Gastroesophageal sphincter (tissue), 4 donors: ENCODE data around the gene SPATA6L. TPM values are rescaled to one million over a fixed set of nuclear protein-coding genes. Genes with fewer than 3 reads are reported as not detected.

ENCODE experiments used
- ATAC-seq: fragments of 150-250 bp; one replicate; pipeline ENCODE4 v1.9.1; 2016; ENCODE audit warnings: mild to moderate bottlenecking, moderate library complexity
- H3K27ac ChIP-seq, 4 donors: fragments of 200-600 bp; sonication (generic) in 3 of 4; 1 replicate in 3 of 4; 2 replicates in 1 of 4; pipeline ENCODE4 v1.5.1; 2016 to 2019
- H3K27me3 ChIP-seq: fragments of 200-600 bp; sonication (generic); one replicate; pipeline ENCODE4 v1.5.1; 2019
- H3K36me3 ChIP-seq, 2 donors: fragments of 200-600 bp; sonication (generic); one replicate each; pipeline ENCODE4 v1.5.1; 2019; ENCODE audit warnings: control low read depth in 1 of 2
- H3K4me1 ChIP-seq, 3 donors: fragments of 200-600 bp; sonication (generic); 1 replicate in 2 of 3; 2 replicates in 1 of 3; pipeline ENCODE4 v1.5.1; 2016 to 2019; ENCODE audit warnings: control low read depth in 2 of 3
- H3K4me3 ChIP-seq, 2 donors: fragments of 200-600 bp; sonication (generic); one replicate each; pipeline ENCODE4 v1.5.1; 2019; ENCODE audit warnings: mild to moderate bottlenecking in 1 of 2, moderate library complexity in 1 of 2
- H3K9me3 ChIP-seq, 3 donors: fragments of 200-600 bp; sonication (generic); one replicate each; pipeline ENCODE4 v1.5.1; 2017 to 2019; ENCODE audit warnings: control low read depth in 2 of 3
- CTCF ChIP-seq, 4 experiments: fragments of 200-600 bp in 2 of 4; fragments of 450-650 bp in 2 of 4; sonication (generic) in 1 of 4; IDR thresholded peaks; one replicate each; pipeline ENCODE4 v1.5.1; 2017 to 2019; ENCODE audit warnings: antibody characterized with exemption in 4 of 4, mild to moderate bottlenecking in 2 of 4, moderate library complexity in 2 of 4
- EP300 ChIP-seq: sonication (generic); formaldehyde crosslinking; IDR thresholded peaks from one replicate; pipeline ENCODE4 v1.6.1; 2017; ENCODE audit warnings: antibody characterized with exemption, mild to moderate bottlenecking
- POLR2A ChIP-seq, 2 donors: fragments of 450-650 bp; IDR thresholded peaks; one replicate each; pipeline ENCODE4 v1.6.1; 2017; ENCODE audit warnings: antibody characterized with exemption in 2 of 2, mild to moderate bottlenecking in 2 of 2, moderate library complexity in 1 of 2
- POLR2AphosphoS5 ChIP-seq: sonication (generic); formaldehyde crosslinking; IDR thresholded peaks from one replicate; pipeline ENCODE4 v1.6.1; 2017; ENCODE audit warnings: antibody characterized with exemption
- WGBS, 2 donors: methylation state at CpG; one replicate each; pipeline ENCODE4 v1.1.5; 2018; ENCODE audit warnings: low coverage in 1 of 2; 5-methylcytosine and 5-hydroxymethylcytosine counted together
- total RNA-seq, 4 donors: library from RNA; depleted of rRNA; stranded (reverse); fragments of >200 nt; gene quantifications; one replicate each; pipeline ENCODE4 v1.1.0, GENCODE V29; 2016

The SPATA6L gene
- total RNA-seq, 4 donors from 2014 or later: 0.69 to 1.9 (median 0.83) TPM

- no peak overlapping the region for H3K27ac ChIP-seq
- no peak overlapping the region for H3K4me3 ChIP-seq
- 39 to 50% methylated on average over 2 of the region's 2 CpGs for WGBS, 2 donors
- no peaks in the 10 kb centered on the region for H3K9me3 ChIP-seq
- TF ChIP-seq EP300 (no peak), POLR2A (IDR thresholded peaks at IDR 0.05) (no peak), CTCF (IDR thresholded peaks at IDR 0.05) (peak; percentile 20 to 66 (median 42)), POLR2AphosphoS5 (no peak)
- H3K4me1 ChIP-seq: no peaks in the 10 kb centered on the region
- no peaks in the 10 kb centered on the region for H3K36me3 ChIP-seq
- ATAC-seq: no peak
- H3K27me3 ChIP-seq: no peaks in the 10 kb centered on the region
These were observed 26.3 kb downstream of the SPATA6L start for GRCh38 chr9:4640027-4640426.

GRCh38 chr9:4639420-4639819, 26.9 kb downstream of the SPATA6L start:
- no peak overlapping the region for H3K27ac ChIP-seq
- TF ChIP-seq EP300: no peak
- TF ChIP-seq POLR2AphosphoS5: no peak
- TF ChIP-seq POLR2A (IDR thresholded peaks at IDR 0.05): no peak
- TF ChIP-seq CTCF (IDR thresholded peaks at IDR 0.05): no peak
- no peak for ATAC-seq
- no peaks in the 10 kb centered on the region for H3K9me3 ChIP-seq
- no peaks in the 10 kb centered on the region for H3K4me1 ChIP-seq
- 43 to 56% methylated on average over 2 of the region's 2 CpGs for WGBS, 2 donors
- no peak overlapping the region for H3K4me3 ChIP-seq
- H3K36me3 ChIP-seq: no peaks in the 10 kb centered on the region
- no peaks in the 10 kb centered on the region for H3K27me3 ChIP-seq

- Histone ChIP-seq H3K27me3 (no peaks in the 10 kb centered on the region), H3K4me1 (no peaks in the 10 kb centered on the region), H3K36me3 (no peaks in the 10 kb centered on the region), H3K27ac (no peak overlapping the region), H3K4me3 (no peak overlapping the region), H3K9me3 (no peaks in the 10 kb centered on the region)
- 50 to 82% methylated on average over 2 of the region's 3 CpGs for WGBS, 2 donors
- TF ChIP-seq POLR2A (IDR thresholded peaks at IDR 0.05) (no peak), POLR2AphosphoS5 (no peak), EP300 (no peak), CTCF (IDR thresholded peaks at IDR 0.05) (no peak)
- no peak for ATAC-seq
These were observed 27.3 kb downstream of the SPATA6L start for GRCh38 chr9:4638968-4639367.

- Histone ChIP-seq H3K4me3 (no peak overlapping the region), H3K27ac (no peak overlapping the region), H3K9me3 (no peaks in the 10 kb centered on the region), H3K36me3 (no peaks in the 10 kb centered on the region), H3K4me1 (no peaks in the 10 kb centered on the region), H3K27me3 (no peaks in the 10 kb centered on the region)
- WGBS, 2 donors: 39 to 52% methylated on average over 2 of the region's 2 CpGs
- no peak for ATAC-seq
- no peak for TF ChIP-seq CTCF (IDR thresholded peaks at IDR 0.05)
- no peak for TF ChIP-seq EP300
- TF ChIP-seq POLR2AphosphoS5: no peak
- TF ChIP-seq POLR2A (IDR thresholded peaks at IDR 0.05): no peak
These were observed 35.4 kb downstream of the SPATA6L start for GRCh38 chr9:4630836-4631235.

- no peak for ATAC-seq
- Histone ChIP-seq H3K4me3 (no peak overlapping the region), H3K27ac (no peak overlapping the region), H3K27me3 (no peaks in the 10 kb centered on the region), H3K9me3 (no peaks in the 10 kb centered on the region), H3K4me1 (no peaks in the 10 kb centered on the region), H3K36me3 (no peaks in the 10 kb centered on the region)
- TF ChIP-seq POLR2AphosphoS5 (no peak), CTCF (IDR thresholded peaks at IDR 0.05) (no peak), EP300 (no peak), POLR2A (IDR thresholded peaks at IDR 0.05) (no peak)
- WGBS, 2 donors: 57 to 63% methylated on average over 2 to 3 of the region's 10 CpGs
These were observed 44.3 kb downstream of the SPATA6L start for GRCh38 chr9:4622016-4622415.
